Measurements from ENCODE around the gene SH2B3.

DNA sequence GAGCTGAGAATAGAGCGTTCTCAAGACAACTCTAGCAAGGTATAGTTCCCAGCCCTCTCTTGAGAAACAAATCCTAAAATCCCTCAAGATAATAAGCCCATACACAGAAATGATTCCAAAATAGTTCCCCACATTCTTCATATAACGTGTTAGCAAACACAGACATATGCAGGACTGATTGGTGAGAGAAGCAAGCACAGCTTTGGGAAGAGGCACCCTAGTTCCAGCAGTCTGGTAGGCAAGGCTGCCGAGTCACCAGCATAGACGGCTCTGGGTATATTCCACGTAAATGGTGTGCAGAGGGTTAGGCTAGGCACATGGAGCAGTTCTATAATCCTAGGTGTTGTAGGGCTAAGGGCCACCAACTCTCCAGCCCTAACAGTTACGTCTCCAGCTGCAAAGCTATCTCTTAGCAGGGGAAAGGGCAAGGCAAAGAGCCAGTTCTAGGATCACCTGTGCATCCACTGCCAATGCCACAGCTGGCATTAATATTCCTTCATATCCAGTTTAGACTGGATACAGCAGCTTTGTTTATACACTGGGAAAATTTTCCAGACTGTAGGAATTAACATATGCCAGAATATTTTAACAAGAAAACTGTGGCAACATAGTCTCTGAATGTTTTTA, 52.9 kb downstream of the SH2B3 start:
- TF ChIP-seq, protein P1, sequence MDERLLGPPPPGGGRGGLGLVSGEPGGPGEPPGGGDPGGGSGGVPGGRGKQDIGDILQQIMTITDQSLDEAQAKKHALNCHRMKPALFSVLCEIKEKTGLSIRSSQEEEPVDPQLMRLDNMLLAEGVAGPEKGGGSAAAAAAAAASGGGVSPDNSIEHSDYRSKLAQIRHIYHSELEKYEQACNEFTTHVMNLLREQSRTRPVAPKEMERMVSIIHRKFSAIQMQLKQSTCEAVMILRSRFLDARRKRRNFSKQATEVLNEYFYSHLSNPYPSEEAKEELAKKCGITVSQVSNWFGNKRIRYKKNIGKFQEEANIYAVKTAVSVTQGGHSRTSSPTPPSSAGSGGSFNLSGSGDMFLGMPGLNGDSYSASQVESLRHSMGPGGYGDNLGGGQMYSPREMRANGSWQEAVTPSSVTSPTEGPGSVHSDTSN (CRISPR knock-in tag; IDR thresholded peaks at IDR 0.05) = no peak
- no peak for TF ChIP-seq ZNF558 (CRISPR knock-in tag; IDR thresholded peaks at IDR 0.05; ENCODE audit: borderline replicate concordance)
- no peak for TF ChIP-seq ZNF251 (CRISPR knock-in tag; IDR thresholded peaks at IDR 0.05)
- TF ChIP-seq ZNF121 (CRISPR knock-in tag; IDR thresholded peaks at IDR 0.05) = no peak
- TF ChIP-seq EZH2 (conservative IDR thresholded peaks at IDR 0.05; ENCODE audit: low read depth, low read length) = no peak
- TF ChIP-seq, protein P2, sequence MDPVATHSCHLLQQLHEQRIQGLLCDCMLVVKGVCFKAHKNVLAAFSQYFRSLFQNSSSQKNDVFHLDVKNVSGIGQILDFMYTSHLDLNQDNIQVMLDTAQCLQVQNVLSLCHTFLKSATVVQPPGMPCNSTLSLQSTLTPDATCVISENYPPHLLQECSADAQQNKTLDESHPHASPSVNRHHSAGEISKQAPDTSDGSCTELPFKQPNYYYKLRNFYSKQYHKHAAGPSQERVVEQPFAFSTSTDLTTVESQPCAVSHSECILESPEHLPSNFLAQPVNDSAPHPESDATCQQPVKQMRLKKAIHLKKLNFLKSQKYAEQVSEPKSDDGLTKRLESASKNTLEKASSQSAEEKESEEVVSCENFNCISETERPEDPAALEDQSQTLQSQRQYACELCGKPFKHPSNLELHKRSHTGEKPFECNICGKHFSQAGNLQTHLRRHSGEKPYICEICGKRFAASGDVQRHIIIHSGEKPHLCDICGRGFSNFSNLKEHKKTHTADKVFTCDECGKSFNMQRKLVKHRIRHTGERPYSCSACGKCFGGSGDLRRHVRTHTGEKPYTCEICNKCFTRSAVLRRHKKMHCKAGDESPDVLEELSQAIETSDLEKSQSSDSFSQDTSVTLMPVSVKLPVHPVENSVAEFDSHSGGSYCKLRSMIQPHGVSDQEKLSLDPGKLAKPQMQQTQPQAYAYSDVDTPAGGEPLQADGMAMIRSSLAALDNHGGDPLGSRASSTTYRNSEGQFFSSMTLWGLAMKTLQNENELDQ (CRISPR knock-in tag; IDR thresholded peaks at IDR 0.05; ENCODE audit: borderline replicate concordance) = no peak
- TF ChIP-seq, protein P3, sequence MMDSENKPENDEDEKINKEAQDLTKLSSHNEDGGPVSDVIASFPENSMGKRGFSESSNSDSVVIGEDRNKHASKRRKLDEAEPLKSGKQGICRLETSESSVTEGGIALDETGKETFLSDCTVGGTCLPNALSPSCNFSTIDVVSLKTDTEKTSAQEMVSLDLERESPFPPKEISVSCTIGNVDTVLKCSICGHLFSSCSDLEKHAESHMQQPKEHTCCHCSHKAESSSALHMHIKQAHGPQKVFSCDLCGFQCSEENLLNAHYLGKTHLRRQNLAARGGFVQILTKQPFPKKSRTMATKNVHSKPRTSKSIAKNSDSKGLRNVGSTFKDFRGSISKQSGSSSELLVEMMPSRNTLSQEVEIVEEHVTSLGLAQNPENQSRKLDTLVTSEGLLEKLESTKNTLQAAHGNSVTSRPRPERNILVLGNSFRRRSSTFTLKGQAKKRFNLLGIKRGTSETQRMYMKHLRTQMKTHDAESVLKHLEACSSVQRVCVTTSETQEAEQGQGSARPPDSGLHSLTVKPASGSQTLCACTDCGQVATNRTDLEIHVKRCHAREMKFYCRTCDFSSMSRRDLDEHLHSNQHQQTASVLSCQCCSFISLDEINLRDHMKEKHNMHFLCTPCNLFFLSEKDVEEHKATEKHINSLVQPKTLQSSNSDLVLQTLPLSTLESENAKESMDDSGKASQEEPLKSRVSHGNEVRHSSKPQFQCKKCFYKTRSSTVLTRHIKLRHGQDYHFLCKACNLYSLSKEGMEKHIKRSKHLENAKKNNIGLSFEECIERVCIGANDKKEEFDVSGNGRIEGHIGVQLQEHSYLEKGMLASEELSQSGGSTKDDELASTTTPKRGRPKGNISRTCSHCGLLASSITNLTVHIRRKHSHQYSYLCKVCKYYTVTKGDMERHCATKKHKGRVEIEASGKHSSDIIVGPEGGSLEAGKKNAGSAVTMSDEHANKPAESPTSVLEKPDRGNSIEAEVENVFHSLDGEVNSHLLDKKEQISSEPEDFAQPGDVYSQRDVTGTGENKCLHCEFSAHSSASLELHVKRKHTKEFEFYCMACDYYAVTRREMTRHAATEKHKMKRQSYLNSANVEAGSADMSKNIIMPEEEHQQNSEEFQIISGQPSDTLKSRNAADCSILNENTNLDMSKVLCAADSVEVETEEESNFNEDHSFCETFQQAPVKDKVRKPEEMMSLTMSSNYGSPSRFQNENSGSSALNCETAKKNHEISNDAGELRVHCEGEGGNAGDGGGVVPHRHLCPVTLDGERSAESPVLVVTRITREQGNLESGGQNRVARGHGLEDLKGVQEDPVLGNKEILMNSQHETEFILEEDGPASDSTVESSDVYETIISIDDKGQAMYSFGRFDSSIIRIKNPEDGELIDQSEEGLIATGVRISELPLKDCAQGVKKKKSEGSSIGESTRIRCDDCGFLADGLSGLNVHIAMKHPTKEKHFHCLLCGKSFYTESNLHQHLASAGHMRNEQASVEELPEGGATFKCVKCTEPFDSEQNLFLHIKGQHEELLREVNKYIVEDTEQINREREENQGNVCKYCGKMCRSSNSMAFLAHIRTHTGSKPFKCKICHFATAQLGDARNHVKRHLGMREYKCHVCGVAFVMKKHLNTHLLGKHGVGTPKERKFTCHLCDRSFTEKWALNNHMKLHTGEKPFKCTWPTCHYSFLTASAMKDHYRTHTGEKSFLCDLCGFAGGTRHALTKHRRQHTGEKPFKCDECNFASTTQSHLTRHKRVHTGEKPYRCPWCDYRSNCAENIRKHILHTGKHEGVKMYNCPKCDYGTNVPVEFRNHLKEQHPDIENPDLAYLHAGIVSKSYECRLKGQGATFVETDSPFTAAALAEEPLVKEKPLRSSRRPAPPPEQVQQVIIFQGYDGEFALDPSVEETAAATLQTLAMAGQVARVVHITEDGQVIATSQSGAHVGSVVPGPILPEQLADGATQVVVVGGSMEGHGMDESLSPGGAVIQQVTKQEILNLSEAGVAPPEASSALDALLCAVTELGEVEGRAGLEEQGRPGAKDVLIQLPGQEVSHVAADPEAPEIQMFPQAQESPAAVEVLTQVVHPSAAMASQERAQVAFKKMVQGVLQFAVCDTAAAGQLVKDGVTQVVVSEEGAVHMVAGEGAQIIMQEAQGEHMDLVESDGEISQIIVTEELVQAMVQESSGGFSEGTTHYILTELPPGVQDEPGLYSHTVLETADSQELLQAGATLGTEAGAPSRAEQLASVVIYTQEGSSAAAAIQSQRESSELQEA (CRISPR knock-in tag; IDR thresholded peaks at IDR 0.05; ENCODE audit: not compliant biosample characterization) = no peak
- TF ChIP-seq U2AF1 (optimal IDR thresholded peaks at IDR 0.05; ENCODE audit: low read depth, low read length) = no peak
- no peak for TF ChIP-seq POLR2A (IDR thresholded peaks at IDR 0.05; ENCODE audit: insufficient read depth in 1 of 2, low read depth in 2 of 2, low read length in 2 of 2)
- TF ChIP-seq ZFX (CRISPR knock-in tag; IDR thresholded peaks at IDR 0.05; ENCODE audit: low read depth) = no peak
- TF ChIP-seq MXI1 (IDR thresholded peaks at IDR 0.05; ENCODE audit: borderline replicate concordance, low read depth, low read length) = no peak
- TF ChIP-seq, protein P4, sequence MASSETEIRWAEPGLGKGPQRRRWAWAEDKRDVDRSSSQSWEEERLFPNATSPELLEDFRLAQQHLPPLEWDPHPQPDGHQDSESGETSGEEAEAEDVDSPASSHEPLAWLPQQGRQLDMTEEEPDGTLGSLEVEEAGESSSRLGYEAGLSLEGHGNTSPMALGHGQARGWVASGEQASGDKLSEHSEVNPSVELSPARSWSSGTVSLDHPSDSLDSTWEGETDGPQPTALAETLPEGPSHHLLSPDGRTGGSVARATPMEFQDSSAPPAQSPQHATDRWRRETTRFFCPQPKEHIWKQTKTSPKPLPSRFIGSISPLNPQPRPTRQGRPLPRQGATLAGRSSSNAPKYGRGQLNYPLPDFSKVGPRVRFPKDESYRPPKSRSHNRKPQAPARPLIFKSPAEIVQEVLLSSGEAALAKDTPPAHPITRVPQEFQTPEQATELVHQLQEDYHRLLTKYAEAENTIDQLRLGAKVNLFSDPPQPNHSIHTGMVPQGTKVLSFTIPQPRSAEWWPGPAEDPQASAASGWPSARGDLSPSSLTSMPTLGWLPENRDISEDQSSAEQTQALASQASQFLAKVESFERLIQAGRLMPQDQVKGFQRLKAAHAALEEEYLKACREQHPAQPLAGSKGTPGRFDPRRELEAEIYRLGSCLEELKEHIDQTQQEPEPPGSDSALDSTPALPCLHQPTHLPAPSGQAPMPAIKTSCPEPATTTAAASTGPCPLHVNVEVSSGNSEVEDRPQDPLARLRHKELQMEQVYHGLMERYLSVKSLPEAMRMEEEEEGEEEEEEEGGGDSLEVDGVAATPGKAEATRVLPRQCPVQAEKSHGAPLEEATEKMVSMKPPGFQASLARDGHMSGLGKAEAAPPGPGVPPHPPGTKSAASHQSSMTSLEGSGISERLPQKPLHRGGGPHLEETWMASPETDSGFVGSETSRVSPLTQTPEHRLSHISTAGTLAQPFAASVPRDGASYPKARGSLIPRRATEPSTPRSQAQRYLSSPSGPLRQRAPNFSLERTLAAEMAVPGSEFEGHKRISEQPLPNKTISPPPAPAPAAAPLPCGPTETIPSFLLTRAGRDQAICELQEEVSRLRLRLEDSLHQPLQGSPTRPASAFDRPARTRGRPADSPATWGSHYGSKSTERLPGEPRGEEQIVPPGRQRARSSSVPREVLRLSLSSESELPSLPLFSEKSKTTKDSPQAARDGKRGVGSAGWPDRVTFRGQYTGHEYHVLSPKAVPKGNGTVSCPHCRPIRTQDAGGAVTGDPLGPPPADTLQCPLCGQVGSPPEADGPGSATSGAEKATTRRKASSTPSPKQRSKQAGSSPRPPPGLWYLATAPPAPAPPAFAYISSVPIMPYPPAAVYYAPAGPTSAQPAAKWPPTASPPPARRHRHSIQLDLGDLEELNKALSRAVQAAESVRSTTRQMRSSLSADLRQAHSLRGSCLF (CRISPR knock-in tag; IDR thresholded peaks at IDR 0.05; ENCODE audit: borderline replicate concordance) = no peak
- no peak for TF ChIP-seq SMC3 (IDR thresholded peaks at IDR 0.05; ENCODE audit: low read length)
- TF ChIP-seq, protein P5, sequence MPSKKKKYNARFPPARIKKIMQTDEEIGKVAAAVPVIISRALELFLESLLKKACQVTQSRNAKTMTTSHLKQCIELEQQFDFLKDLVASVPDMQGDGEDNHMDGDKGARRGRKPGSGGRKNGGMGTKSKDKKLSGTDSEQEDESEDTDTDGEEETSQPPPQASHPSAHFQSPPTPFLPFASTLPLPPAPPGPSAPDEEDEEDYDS (CRISPR knock-in tag; IDR thresholded peaks at IDR 0.05) = no peak

All from HepG2 (cell line).